Measurements from ENCODE around the gene TPPP2.

DNA sequence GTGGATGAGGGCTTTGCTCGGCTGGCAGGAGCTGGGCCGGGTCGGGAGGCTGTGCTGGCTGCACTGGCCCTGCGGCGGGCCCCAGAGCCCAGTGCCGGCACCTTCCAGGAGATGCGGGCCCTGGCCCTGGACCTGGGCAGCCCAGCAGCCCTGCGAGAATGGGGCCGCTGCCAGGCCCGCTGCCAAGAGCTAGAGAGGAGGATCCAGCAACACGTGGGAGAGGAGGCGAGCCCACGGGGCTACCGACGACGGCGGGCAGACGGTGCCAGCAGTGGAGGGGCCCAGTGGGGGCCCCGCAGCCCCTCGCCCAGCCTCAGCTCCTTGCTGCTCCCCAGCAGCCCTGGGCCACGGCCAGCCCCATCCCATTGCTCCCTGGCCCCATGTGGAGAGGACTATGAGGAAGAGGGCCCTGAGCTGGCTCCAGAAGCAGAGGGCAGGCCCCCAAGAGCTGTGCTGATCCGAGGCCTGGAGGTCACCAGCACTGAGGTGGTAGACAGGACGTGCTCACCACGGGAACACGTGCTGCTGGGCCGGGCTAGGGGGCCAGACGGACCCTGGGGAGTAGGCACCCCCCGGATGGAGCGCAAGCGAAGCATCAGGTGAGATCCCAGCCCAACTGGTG, 51.6 kb downstream of the TPPP2 start:
- TF ChIP-seq, protein P1, sequence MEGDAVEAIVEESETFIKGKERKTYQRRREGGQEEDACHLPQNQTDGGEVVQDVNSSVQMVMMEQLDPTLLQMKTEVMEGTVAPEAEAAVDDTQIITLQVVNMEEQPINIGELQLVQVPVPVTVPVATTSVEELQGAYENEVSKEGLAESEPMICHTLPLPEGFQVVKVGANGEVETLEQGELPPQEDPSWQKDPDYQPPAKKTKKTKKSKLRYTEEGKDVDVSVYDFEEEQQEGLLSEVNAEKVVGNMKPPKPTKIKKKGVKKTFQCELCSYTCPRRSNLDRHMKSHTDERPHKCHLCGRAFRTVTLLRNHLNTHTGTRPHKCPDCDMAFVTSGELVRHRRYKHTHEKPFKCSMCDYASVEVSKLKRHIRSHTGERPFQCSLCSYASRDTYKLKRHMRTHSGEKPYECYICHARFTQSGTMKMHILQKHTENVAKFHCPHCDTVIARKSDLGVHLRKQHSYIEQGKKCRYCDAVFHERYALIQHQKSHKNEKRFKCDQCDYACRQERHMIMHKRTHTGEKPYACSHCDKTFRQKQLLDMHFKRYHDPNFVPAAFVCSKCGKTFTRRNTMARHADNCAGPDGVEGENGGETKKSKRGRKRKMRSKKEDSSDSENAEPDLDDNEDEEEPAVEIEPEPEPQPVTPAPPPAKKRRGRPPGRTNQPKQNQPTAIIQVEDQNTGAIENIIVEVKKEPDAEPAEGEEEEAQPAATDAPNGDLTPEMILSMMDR (IDR thresholded peaks at IDR 0.05) = no peak
- no peak for TF ChIP-seq POLR2A (IDR thresholded peaks at IDR 0.05)
